ENCODE measurements around the gene FGD4.

FGD4 gene

DNA sequence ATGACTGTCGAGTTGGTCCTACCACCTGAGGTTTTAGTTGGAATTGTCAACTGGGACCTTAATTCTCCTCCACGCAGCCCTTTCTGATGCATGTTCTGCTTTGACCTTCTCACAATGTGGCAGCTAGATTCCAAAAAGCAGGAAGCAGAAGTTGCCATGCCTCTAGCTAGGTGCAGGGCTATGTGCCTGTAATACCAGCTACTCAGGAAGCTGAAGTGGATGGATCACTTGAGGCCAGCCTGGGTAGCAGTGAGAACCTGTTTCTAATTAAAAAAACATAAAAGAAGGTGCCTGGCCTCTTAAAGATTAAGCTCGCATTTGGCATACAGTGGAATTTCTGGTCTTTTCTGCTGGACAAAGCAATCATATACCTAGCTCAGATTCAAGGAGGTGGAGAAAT, 77.1 kb downstream of the FGD4 start:
- no peak overlapping the region for H3K4me3 ChIP-seq (ENCODE audit: low read depth, low read length)
- TF ChIP-seq, protein P1, sequence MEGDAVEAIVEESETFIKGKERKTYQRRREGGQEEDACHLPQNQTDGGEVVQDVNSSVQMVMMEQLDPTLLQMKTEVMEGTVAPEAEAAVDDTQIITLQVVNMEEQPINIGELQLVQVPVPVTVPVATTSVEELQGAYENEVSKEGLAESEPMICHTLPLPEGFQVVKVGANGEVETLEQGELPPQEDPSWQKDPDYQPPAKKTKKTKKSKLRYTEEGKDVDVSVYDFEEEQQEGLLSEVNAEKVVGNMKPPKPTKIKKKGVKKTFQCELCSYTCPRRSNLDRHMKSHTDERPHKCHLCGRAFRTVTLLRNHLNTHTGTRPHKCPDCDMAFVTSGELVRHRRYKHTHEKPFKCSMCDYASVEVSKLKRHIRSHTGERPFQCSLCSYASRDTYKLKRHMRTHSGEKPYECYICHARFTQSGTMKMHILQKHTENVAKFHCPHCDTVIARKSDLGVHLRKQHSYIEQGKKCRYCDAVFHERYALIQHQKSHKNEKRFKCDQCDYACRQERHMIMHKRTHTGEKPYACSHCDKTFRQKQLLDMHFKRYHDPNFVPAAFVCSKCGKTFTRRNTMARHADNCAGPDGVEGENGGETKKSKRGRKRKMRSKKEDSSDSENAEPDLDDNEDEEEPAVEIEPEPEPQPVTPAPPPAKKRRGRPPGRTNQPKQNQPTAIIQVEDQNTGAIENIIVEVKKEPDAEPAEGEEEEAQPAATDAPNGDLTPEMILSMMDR (IDR thresholded peaks at IDR 0.05; ENCODE audit: low read depth, low read length) = no peak
- TF ChIP-seq, protein P2, sequence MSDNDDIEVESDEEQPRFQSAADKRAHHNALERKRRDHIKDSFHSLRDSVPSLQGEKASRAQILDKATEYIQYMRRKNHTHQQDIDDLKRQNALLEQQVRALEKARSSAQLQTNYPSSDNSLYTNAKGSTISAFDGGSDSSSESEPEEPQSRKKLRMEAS (IDR thresholded peaks at IDR 0.05; ENCODE audit: low read depth, low read length) = no peak
- DNase-seq (ENCODE audit: low read depth) = peak; percentile 15

- no peak overlapping the region for H3K4me3 ChIP-seq (ENCODE audit: low read depth, low read length)
- TF ChIP-seq, protein P2 (IDR thresholded peaks at IDR 0.05; ENCODE audit: low read depth, low read length) = no peak
- no peak for TF ChIP-seq MYC (IDR thresholded peaks at IDR 0.05; ENCODE audit: low read depth, low read length)
- TF ChIP-seq, protein P1 (IDR thresholded peaks at IDR 0.05; ENCODE audit: low read depth, low read length) = no peak
- no peak for TF ChIP-seq POLR2A (IDR thresholded peaks at IDR 0.05; ENCODE audit: extremely low read depth, insufficient read length)
- DNase-seq (ENCODE audit: low read depth) = no peak
Observed at GRCh38 chr12:32477714-32478113, 78.4 kb downstream of the FGD4 start.

DNA sequence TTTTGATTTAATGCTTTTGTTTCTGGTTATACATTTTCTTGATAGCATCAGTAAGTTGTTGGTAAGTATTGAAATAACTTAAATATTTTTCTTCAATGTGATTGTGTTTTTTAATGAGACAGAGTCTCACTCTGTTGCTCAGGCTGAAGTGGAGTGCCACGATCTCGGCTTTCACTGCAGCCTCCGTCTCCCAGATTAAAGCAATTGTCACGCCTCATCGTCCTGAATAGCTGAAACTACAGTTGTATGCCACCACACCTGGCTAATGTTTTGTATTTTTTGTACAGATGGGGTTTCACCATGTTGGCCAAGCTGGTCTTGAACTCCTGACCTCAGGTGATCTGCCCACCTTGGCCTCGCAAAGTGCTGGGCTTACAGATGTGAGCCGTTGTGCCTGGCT, 78.8 kb downstream of the FGD4 start:
- TF ChIP-seq, protein P2 (IDR thresholded peaks at IDR 0.05; ENCODE audit: low read depth, low read length) = no peak
- no peak for TF ChIP-seq POLR2A (IDR thresholded peaks at IDR 0.05; ENCODE audit: extremely low read depth, insufficient read length)
- TF ChIP-seq, protein P1 (IDR thresholded peaks at IDR 0.05; ENCODE audit: low read depth, low read length) = no peak
- no peak for TF ChIP-seq MYC (IDR thresholded peaks at IDR 0.05; ENCODE audit: low read depth, low read length)
- no peak overlapping the region for H3K4me3 ChIP-seq (ENCODE audit: low read depth, low read length)
- no peak for DNase-seq (ENCODE audit: low read depth)

DNA sequence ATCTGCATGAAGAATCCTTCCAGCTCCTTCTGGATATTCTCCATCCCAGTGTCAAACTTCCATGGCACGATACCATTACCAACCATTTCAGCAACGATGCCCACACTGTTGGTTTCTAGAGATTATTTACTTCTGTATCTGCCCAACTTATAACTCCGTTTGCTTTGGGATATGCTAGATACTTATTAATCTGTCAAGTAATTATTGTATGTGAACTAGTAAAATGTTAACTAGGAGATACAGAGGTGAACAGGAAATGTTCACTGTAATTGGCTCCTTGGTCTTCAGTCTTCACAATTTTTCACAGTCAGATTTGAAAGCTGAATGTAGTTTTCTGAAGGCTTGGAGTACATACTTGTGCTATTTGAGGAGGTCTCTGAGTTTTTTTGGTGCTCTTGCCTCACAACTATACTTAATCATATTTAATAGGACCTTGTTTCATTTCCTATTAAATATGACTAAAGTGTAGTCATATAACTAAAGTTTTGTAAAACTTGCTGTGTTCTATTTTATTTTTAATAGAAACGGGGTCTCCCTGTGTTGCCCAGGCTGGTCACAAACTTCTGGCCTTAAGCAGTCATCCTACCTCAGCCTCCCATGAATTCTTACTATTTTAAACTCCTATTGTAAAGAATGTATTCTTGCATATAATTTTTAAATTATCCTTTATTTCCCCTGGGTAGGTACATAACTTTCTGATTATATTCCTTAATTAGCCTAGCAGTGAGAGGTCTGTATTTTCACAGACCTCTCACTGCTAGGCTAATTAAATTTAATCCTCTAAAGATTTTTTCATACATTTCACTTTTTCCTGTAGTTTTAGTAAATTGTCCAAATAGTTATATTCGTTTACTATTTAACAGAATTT, 79.7 kb downstream of the FGD4 start:
- DNase-seq (ENCODE audit: low read depth) = no peak
- no peak overlapping the region for H3K4me3 ChIP-seq (ENCODE audit: low read depth, low read length)
- TF ChIP-seq MYC (IDR thresholded peaks at IDR 0.05; ENCODE audit: low read depth, low read length) (no peak), POLR2A (IDR thresholded peaks at IDR 0.05; ENCODE audit: extremely low read depth, insufficient read length) (no peak)
- TF ChIP-seq, protein P1 (IDR thresholded peaks at IDR 0.05; ENCODE audit: low read depth, low read length) = no peak
- TF ChIP-seq, protein P2 (IDR thresholded peaks at IDR 0.05; ENCODE audit: low read depth, low read length) = no peak

DNA sequence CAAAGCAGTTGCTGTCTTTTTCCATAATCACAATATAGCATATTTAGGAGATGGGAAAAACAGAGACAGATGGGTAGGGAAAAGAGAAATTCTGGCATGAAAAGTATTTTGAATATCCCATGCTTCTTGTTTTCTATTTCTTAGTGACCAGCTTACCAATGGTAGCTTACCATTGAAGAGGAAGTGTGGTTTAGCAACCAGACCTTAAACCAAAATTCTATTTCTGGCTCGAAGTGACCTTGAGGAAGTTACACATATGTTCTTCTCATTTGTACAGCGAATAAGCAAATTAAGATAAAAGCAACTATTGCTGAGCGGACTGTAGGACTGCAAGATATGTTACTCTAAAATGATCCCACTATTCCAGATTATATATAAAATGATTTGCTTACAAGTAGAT, 82.9 kb downstream of the FGD4 start:
- peak overlapping the region; percentile 45 for H3K4me3 ChIP-seq (ENCODE audit: low read depth, low read length)
- DNase-seq (ENCODE audit: low read depth) = peak; percentile 92
- TF ChIP-seq, protein P1 (IDR thresholded peaks at IDR 0.05; ENCODE audit: low read depth, low read length) = no peak
- peak; percentile 18; the same call in 1 of the 2 replicates for TF ChIP-seq MYC (IDR thresholded peaks at IDR 0.05; ENCODE audit: low read depth, low read length)
- no peak for TF ChIP-seq POLR2A (IDR thresholded peaks at IDR 0.05; ENCODE audit: extremely low read depth, insufficient read length)
- TF ChIP-seq, protein P2 (IDR thresholded peaks at IDR 0.05; ENCODE audit: low read depth, low read length) = peak; percentile 19; the same call in 1 of the 2 replicates

Measured in NB4 (cell line).